ENCODE data around the gene ACER3. TPM values are rescaled to one million over a fixed set of nuclear protein-coding genes. Genes with fewer than 3 reads are reported as not detected.

Gene ACER3
- total RNA-seq, 1 donor from 2014 or later: 17.3 TPM

- H3K27me3 Mint-ChIP-seq (ENCODE audit: unreplicated experiment): peaks cover 17% of the 10 kb centered on the region
- no peak overlapping the region for H3K27ac Mint-ChIP-seq (ENCODE audit: unreplicated experiment)
- TF ChIP-seq CTCF (IDR thresholded peaks at IDR 0.05; ENCODE audit: unreplicated experiment): no peak
- H3K4me1 Mint-ChIP-seq (ENCODE audit: unreplicated experiment): peaks cover 38% of the 10 kb centered on the region
- H3K36me3 Mint-ChIP-seq (ENCODE audit: low read depth, unreplicated experiment): peaks cover 8% of the 10 kb centered on the region
- no peaks in the 10 kb centered on the region for H3K9me3 Mint-ChIP-seq (ENCODE audit: unreplicated experiment)
- DNase-seq (ENCODE audit: low spot score): no peak
- H3K4me3 Mint-ChIP-seq (ENCODE audit: unreplicated experiment): no peak overlapping the region
Observed at GRCh38 chr11:77069969-77070582, 209.4 kb downstream of the ACER3 start.

- Mint-ChIP-seq H3K9me3 (ENCODE audit: unreplicated experiment) (no peaks in the 10 kb centered on the region), H3K4me3 (ENCODE audit: unreplicated experiment) (no peak overlapping the region), H3K36me3 (ENCODE audit: low read depth, unreplicated experiment) (peaks cover 8% of the 10 kb centered on the region), H3K4me1 (ENCODE audit: unreplicated experiment) (peaks cover 34% of the 10 kb centered on the region), H3K27ac (ENCODE audit: unreplicated experiment) (no peak overlapping the region), H3K27me3 (ENCODE audit: unreplicated experiment) (peaks cover 14% of the 10 kb centered on the region)
- DNase-seq (ENCODE audit: low spot score): no peak
- TF ChIP-seq CTCF (IDR thresholded peaks at IDR 0.05; ENCODE audit: unreplicated experiment): no peak
Observed at GRCh38 chr11:77071077-77071476, 210.4 kb downstream of the ACER3 start.

GRCh38 chr11:77071671-77072605 lies 211.2 kb downstream of the ACER3 start:
- Mint-ChIP-seq H3K27me3 (ENCODE audit: unreplicated experiment) (peaks cover 14% of the 10 kb centered on the region), H3K27ac (ENCODE audit: unreplicated experiment) (peak overlapping the region; percentile 73), H3K4me1 (ENCODE audit: unreplicated experiment) (peaks cover 34% of the 10 kb centered on the region), H3K9me3 (ENCODE audit: unreplicated experiment) (no peaks in the 10 kb centered on the region), H3K36me3 (ENCODE audit: low read depth, unreplicated experiment) (peaks cover 8% of the 10 kb centered on the region), H3K4me3 (ENCODE audit: unreplicated experiment) (no peak overlapping the region)
- DNase-seq (ENCODE audit: low spot score): no peak
- no peak for TF ChIP-seq CTCF (IDR thresholded peaks at IDR 0.05; ENCODE audit: unreplicated experiment)

- no peak for DNase-seq (ENCODE audit: low spot score)
- no peak overlapping the region for H3K27ac Mint-ChIP-seq (ENCODE audit: unreplicated experiment)
- peaks cover 29% of the 10 kb centered on the region for H3K4me1 Mint-ChIP-seq (ENCODE audit: unreplicated experiment)
- H3K27me3 Mint-ChIP-seq (ENCODE audit: unreplicated experiment): peaks cover 8% of the 10 kb centered on the region
- no peak for TF ChIP-seq CTCF (IDR thresholded peaks at IDR 0.05; ENCODE audit: unreplicated experiment)
- no peaks in the 10 kb centered on the region for H3K9me3 Mint-ChIP-seq (ENCODE audit: unreplicated experiment)
- no peak overlapping the region for H3K4me3 Mint-ChIP-seq (ENCODE audit: unreplicated experiment)
- H3K36me3 Mint-ChIP-seq (ENCODE audit: low read depth, unreplicated experiment): peaks cover 8% of the 10 kb centered on the region
Observed at GRCh38 chr11:77072851-77073327, 212.2 kb downstream of the ACER3 start.

Measured in endothelial cell (in vitro differentiated cells).